Liver (tissue), 3 donors: ENCODE measurements around the gene PON3.

Experiments
- CTCF ChIP-seq: fragments of 150-350 bp; IDR thresholded peaks from 2 replicates; pipeline ENCODE4 v1.5.1; 2017; ENCODE audit warnings: improper control_type of control experiment, low read depth, low read length; ENCODE audit not compliant: missing input control
- RAD21 ChIP-seq, 2 donors: IDR thresholded peaks; 2 replicates each; pipeline ENCODE4 v1.6.1; 2016; ENCODE audit warnings: antibody characterized with exemption in 2 of 2, mild to moderate bottlenecking in 2 of 2
- donor health status: healthy.
- donor health status: healthy.

- TF ChIP-seq RAD21 (IDR thresholded peaks at IDR 0.05), result no peak
- TF ChIP-seq CTCF, result no peak
These were observed 37.9 kb upstream of the PON3 start for GRCh38 chr7:95433952-95434556.
